K562 treated with DMSO at 1 percent for 12 hours (cell line): ENCODE results near the gene NAV1. TPM values are rescaled to one million over a fixed set of nuclear protein-coding genes. Genes with fewer than 3 reads are reported as not detected.

ENCODE experiments used
- total RNA-seq: library from RNA; unstranded; fragments of 300-600 nt; gene quantifications from 2 replicates; pipeline ENCODE4 v1.2.3, GENCODE V29; 2022; ENCODE audit not compliant: insufficient read depth

Gene NAV1, protein sequence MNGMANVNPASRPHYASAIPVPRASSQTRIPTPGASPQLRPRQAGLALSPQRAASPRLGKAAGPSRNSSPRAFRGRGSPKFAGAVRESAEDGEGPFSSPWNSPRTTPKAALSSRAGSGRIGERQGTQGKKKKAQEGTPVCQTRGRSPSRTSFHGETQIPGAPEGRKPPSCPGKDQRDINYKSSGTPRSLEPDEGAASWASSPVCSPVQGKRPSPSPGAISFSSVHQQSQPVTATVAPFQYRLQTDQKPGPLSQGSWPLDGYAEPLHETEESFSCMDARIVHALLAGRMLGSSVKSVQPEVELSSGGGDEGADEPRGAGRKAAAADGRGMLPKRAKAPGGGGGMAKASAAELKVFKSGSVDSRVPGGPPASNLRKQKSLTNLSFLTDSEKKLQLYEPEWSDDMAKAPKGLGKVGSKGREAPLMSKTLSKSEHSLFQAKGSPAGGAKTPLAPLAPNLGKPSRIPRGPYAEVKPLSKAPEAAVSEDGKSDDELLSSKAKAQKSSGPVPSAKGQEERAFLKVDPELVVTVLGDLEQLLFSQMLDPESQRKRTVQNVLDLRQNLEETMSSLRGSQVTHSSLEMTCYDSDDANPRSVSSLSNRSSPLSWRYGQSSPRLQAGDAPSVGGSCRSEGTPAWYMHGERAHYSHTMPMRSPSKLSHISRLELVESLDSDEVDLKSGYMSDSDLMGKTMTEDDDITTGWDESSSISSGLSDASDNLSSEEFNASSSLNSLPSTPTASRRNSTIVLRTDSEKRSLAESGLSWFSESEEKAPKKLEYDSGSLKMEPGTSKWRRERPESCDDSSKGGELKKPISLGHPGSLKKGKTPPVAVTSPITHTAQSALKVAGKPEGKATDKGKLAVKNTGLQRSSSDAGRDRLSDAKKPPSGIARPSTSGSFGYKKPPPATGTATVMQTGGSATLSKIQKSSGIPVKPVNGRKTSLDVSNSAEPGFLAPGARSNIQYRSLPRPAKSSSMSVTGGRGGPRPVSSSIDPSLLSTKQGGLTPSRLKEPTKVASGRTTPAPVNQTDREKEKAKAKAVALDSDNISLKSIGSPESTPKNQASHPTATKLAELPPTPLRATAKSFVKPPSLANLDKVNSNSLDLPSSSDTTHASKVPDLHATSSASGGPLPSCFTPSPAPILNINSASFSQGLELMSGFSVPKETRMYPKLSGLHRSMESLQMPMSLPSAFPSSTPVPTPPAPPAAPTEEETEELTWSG (N-terminal part only)
- total RNA-seq: 0.77 and 7.9 TPM in 2 replicates

DNA sequence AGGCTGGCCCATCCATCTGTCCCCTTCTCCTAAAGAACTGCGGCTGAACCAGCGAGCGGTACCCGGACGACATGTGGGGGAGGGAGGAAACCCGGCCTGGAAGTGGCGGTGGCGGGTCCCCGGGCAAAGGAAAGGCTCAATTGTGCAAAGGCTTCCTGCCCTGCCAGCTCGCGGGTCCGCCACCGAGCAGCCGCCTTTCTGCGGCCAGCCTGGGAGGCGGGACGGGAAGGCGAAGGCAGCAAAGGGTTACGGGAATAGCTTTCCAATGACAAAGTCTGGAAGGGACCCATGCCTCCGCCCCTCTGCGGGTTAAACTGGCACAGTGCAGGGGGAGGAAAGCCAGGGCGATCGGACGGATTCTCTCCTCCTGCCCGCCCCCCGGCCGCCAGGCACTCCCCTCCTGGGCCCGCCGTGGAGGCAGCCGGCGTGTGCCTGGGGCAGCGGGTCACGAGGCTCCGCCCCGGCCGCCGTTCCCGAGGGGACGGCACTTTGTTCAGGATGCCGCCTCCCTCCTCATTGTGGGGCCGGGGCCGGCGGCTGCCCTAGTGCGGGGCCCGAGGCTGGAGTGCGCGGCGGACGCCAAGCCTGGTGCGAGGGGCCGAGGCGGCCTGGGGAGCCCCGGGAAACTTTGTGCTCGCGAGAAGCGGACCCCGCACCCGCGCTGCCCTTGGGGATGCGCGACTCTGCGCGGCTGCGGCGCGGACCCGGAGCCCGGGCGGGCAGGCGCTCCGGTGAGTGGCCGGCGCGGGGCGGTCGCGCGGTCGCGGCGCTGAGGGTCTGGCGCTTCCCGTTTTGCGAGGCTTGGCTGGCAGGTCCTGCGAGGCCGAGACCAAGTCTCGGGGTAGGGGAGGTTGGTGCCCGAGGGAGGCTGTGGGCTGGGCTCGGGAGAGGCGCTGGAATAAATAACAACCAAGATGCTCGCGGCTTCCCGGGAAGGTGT, at the start of gene NAV1:
NAV1 (plus strand) TSS at position 516 of the 940 bp plus-strand sequence. CDS start 83,758 bp downstream, outside the sequence.

DNA sequence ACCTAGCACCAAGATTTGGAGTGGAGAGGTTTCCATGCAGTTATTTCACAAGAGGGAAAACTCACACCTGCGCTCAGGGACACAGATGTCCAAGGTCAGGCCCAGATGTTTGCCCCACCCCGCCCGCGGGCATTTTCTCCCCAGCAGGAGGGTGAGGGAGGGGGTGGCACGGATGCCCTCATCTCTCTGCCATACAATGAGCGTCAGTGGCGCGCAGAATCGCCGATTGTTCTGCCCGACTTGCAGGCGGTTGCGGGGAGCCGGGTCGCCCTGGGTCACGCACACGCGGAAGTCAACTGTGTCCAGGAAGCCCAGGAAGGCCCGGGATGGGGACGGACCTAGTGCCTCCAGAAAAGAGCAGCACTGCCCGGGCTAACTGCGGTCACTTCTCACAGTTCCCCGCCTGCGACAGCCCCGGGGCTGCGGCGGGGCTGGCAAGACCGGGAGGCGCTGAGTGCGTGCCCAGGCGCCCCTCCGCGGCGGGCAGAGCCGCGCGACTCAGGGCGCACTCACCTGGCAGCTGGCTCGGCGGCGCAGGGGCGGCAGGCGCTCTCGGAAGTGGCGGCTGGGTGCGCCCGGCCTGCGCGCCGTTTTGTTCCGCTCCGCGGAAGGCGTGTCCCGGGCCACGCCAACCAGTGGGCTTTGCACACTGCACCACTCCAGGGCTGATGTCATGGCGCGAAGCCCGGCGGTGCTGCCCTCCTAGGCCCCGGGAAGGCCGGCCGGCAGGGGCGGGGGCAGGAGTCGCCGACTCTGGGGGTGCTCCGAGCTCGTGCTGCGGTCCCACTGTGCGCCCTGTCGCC, 32.2 kb upstream of the NAV1 start, which contains the start of gene CSRP1:
CSRP1 (minus strand) TSS at position 567 of the 803 bp plus-strand sequence. CDS start 10,820 bp downstream, outside the sequence.

Other genes starting within 250 kb of the NAV1 start
- gene TNNT2, start 161.4 kb upstream of the NAV1 start, total RNA-seq: not detected in 2 replicates
- not detected in 2 replicates for gene LAD1, start 139.8 kb upstream of the NAV1 start, total RNA-seq
- not detected in 2 replicates for gene TNNI1, start 117.4 kb upstream of the NAV1 start, total RNA-seq
- gene PHLDA3, start 69.9 kb upstream of the NAV1 start, total RNA-seq: not detected in 2 replicates
- gene CSRP1, start 32.0 kb upstream of the NAV1 start, total RNA-seq: 43.0 and 55.7 TPM in 2 replicates